Measurements from ENCODE around the gene COX6B1. TPM values are rescaled to one million over a fixed set of nuclear protein-coding genes. Genes with fewer than 3 reads are reported as not detected.

The COX6B1 gene
- total and polyA plus RNA-seq, 2 of the 8 experiments (the other 6 are each of a cell fraction or from before 2014, with no cell fraction given) = 437 to 1,052 TPM

DNA sequence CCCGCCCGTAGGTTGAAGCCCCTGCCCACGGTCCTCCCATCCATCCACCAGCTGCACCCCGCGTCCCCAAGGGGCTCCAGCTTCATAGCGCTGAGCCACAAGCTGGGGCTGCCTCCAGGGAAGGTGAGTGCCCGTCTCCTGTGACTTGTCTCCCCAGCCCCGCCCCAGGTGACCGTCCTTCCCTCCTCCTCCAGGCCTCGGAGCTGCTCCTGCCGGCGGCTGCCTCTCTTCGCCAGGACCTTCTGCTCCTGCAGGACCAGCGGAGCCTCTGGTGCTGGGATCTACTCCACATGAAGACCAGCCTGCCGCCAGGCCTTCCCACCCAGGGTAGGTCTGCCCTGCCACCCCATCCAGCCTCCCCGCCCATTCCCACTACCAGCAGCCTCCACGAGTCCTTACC is 28.1 kb upstream of the COX6B1 start:
- Histone ChIP-seq H3K36me3 (ENCODE audit: control insufficient read depth in 2 of 4, insufficient read depth in 4 of 4, low read length in 3 of 4) (peaks cover 4 to 15% (median 8%) of the 10 kb centered on the region in 4 experiments; a peak in 5 of 8 replicates), H3K9ac (replicated peaks in 1 of 4; ENCODE audit: extremely low read depth in 1 of 4, low read depth in 3 of 4, low read length in 3 of 4) (no peak overlapping the region)
- POLR2A ChIA-PET (ENCODE audit: partially characterized antibody) = interaction anchor here (1.7 kb wide), 1 partner anchor 18 kb away, joined by 6 read pairs; no protein-coding TSS in a partner anchor
- no peak for TF ChIP-seq GTF2F1 (IDR thresholded peaks at IDR 0.05; ENCODE audit: borderline replicate concordance, low read depth, low read length)
- TF ChIP-seq EP300 (IDR thresholded peaks at IDR 0.05; ENCODE audit: borderline replicate concordance in 1 of 2, low read depth in 2 of 2, low read length in 2 of 2) = no peak
- TF ChIP-seq CHD1 (IDR thresholded peaks at IDR 0.05; ENCODE audit: low read depth, low read length) = no peak
- TF ChIP-seq BRCA1 (IDR thresholded peaks at IDR 0.05; ENCODE audit: low read depth, low read length) = no peak
- TF ChIP-seq BCL11A (IDR thresholded peaks at IDR 0.05; ENCODE audit: low read depth in 2 of 2, low read length in 2 of 2) = no peak
- TF ChIP-seq PHF8 (conservative IDR thresholded peaks at IDR 0.05; ENCODE audit: low read depth, low read length) = no peak
- TF ChIP-seq ATF2 (IDR thresholded peaks at IDR 0.05; ENCODE audit: low read length) = no peak
- no peak for TF ChIP-seq CBX5 (IDR thresholded peaks at IDR 0.05; ENCODE audit: low read depth, low read length)
- no peak for TF ChIP-seq ASH2L (IDR thresholded peaks at IDR 0.05; ENCODE audit: low read length)
- TF ChIP-seq YY1 (IDR thresholded peaks at IDR 0.05; ENCODE audit: low read depth, low read length) = no peak
- TF ChIP-seq, protein P1, sequence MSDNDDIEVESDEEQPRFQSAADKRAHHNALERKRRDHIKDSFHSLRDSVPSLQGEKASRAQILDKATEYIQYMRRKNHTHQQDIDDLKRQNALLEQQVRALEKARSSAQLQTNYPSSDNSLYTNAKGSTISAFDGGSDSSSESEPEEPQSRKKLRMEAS (IDR thresholded peaks at IDR 0.05) = no peak
- no peak for TF ChIP-seq ZNF274 (IDR thresholded peaks at IDR 0.05; ENCODE audit: borderline replicate concordance, extremely low read depth, low read length)

More for the DNA sequence above, 28.1 kb upstream of the COX6B1 start:
- Histone ChIP-seq H2AFZ (ENCODE audit: low read length) (no peak overlapping the region), H3K27me3 (replicated peaks in 1 of 4; ENCODE audit: control insufficient read depth in 3 of 4, extremely low read depth in 1 of 4, insufficient read depth in 3 of 4, low read length in 3 of 4) (no peaks in the 10 kb centered on the region), H3K4ac (replicated peaks; ENCODE audit: insufficient read length, low read depth, low read length) (no peak overlapping the region), H3K4me3 (ENCODE audit: extremely low read depth in 1 of 4, insufficient read depth in 2 of 4, low read depth in 3 of 4, low read length in 4 of 4) (no peak overlapping the region), H4K91ac (replicated peaks; ENCODE audit: insufficient read length, low read length) (no peak overlapping the region), H3K79me2 (ENCODE audit: control insufficient read depth in 1 of 2, insufficient read depth in 2 of 2, low read length in 2 of 2) (no peaks in the 10 kb centered on the region), H3K23me2 (ENCODE audit: low read depth, low read length) (no peaks in the 10 kb centered on the region), H3K79me1 (ENCODE audit: low read depth, low read length) (no peaks in the 10 kb centered on the region), H4K5ac (ENCODE audit: insufficient read length, low read depth, low read length) (no peak overlapping the region), H2BK12ac (ENCODE audit: low read depth, low read length) (no peak overlapping the region), H2BK120ac (replicated peaks; ENCODE audit: low read depth, low read length) (no peak overlapping the region), H3K4me2 (ENCODE audit: insufficient read depth in 1 of 2, low read depth in 2 of 2, low read length in 2 of 2) (no peak overlapping the region), H3K9me3 (ENCODE audit: insufficient read depth in 2 of 2, low read depth in 1 of 2, low read length in 1 of 2) (no peaks in the 10 kb centered on the region), H4K20me1 (replicated peaks in 1 of 2; ENCODE audit: control insufficient read depth in 1 of 2, insufficient read depth in 2 of 2, low read length in 2 of 2) (peaks cover 0 to 5% of the 10 kb centered on the region in 2 experiments), H3K18ac (ENCODE audit: extremely low read depth, low read length) (no peak overlapping the region), H2BK15ac (ENCODE audit: low read length) (no peak overlapping the region), H2BK5ac (ENCODE audit: low read depth, low read length) (no peak overlapping the region), H3K23ac (ENCODE audit: insufficient read length) (no peak overlapping the region), H3K27ac (ENCODE audit: low read depth, low read length) (no peak overlapping the region), H3K14ac (ENCODE audit: insufficient read length) (no peak overlapping the region), H4K8ac (ENCODE audit: extremely low read depth, insufficient read depth, low read length) (no peak overlapping the region), H3K56ac (replicated peaks; ENCODE audit: insufficient read length, low read depth, low read length) (no peak overlapping the region), H2BK20ac (ENCODE audit: low read length) (no peak overlapping the region), H3K4me1 (replicated peaks in 1 of 4; ENCODE audit: control insufficient read depth in 3 of 4, insufficient read depth in 4 of 4, low read length in 3 of 4) (no peaks in the 10 kb centered on the region), H2AK5ac (ENCODE audit: low read depth, low read length) (no peak overlapping the region)
- DNase-seq (ENCODE audit: low read depth in 1 of 2, low spot score in 2 of 2) (no peak), FAIRE-seq (no peak)
- CTCF ChIA-PET (ENCODE audit: partially characterized antibody) = interaction anchor here (1.1 to 1.5 kb wide), 2 partner anchors 10 to 64 kb away, joined by 3 read pairs; no protein-coding TSS in a partner anchor
- WGBS, 2 experiments (ENCODE audit: extremely low coverage in 1 of 2, insufficient coverage in 1 of 2, insufficient read length in 1 of 2, insufficient replicate concordance in 2 of 2, low coverage in 1 of 2, low lambda C conversion rate in 2 of 2, missing lambda C conversion rate in 1 of 2) = 92% methylated on average over 13 of the region's 17 CpGs; no CpG with 5 or more reads in 1 of the 2 experiments
